HG03432 (cell line): ENCODE measurements around the gene PTGDR.

Source experiments
- ATAC-seq: cut with Tn5 transposase; IDR thresholded peaks from one replicate; pipeline ENCODE4 v1.9.1; 2021; ENCODE audit warnings: mild to moderate bottlenecking, moderate library complexity; ENCODE audit not compliant: unreplicated experiment

Gene PTGDR

GRCh38 chr14:52267501-52268278, at the start of gene PTGDR:
PTGDR (plus strand) TSS chr14:52267698; CDS start chr14:52267815, 117 bp downstream.
- ATAC-seq = no peak

GRCh38 chr14:52219488-52220084, 47.9 kb upstream of the PTGDR start:
- ATAC-seq = no peak

GRCh38 chr14:52220924-52221811, 46.3 kb upstream of the PTGDR start:
- ATAC-seq = no peak

GRCh38 chr14:52222901-52223300, 44.6 kb upstream of the PTGDR start:
- ATAC-seq = no peak

- no peak for ATAC-seq
Observed at GRCh38 chr14:52227619-52228222, 39.8 kb upstream of the PTGDR start.

GRCh38 chr14:52233693-52234092, 33.8 kb upstream of the PTGDR start:
- ATAC-seq = no peak

GRCh38 chr14:52235434-52235833, 32.1 kb upstream of the PTGDR start:
- no peak for ATAC-seq

- ATAC-seq = no peak
Observed at GRCh38 chr14:52235866-52236510, 31.5 kb upstream of the PTGDR start.

GRCh38 chr14:52238682-52239081, 28.8 kb upstream of the PTGDR start:
- ATAC-seq = no peak

- ATAC-seq = no peak
Observed at GRCh38 chr14:52240623-52241022, 26.9 kb upstream of the PTGDR start.

GRCh38 chr14:52241087-52241793, 26.3 kb upstream of the PTGDR start:
- no peak for ATAC-seq

- peak; percentile 72 for ATAC-seq
Observed at GRCh38 chr14:52244328-52244727, 23.2 kb upstream of the PTGDR start.

GRCh38 chr14:52244997-52245396, 22.5 kb upstream of the PTGDR start:
- ATAC-seq = peak; percentile 67

GRCh38 chr14:52248057-52248456, 19.4 kb upstream of the PTGDR start:
- no peak for ATAC-seq

GRCh38 chr14:52251724-52252123, 15.8 kb upstream of the PTGDR start:
- no peak for ATAC-seq

GRCh38 chr14:52253503-52253902, 14.0 kb upstream of the PTGDR start:
- no peak for ATAC-seq

- ATAC-seq = no peak
Observed at GRCh38 chr14:52254086-52254485, 13.4 kb upstream of the PTGDR start.

- no peak for ATAC-seq
Observed at GRCh38 chr14:52258783-52259182, 8.7 kb upstream of the PTGDR start.

- ATAC-seq = no peak
Observed at GRCh38 chr14:52259434-52259833, 8.1 kb upstream of the PTGDR start.

- no peak for ATAC-seq
Observed at GRCh38 chr14:52262600-52262999, 4.9 kb upstream of the PTGDR start.
